ENCODE results near the gene MME. TPM values are rescaled to one million over a fixed set of nuclear protein-coding genes. Genes with fewer than 3 reads are reported as not detected.
A peak's percentile ranks its signal among the peaks of the same experiment; 100 is the strongest.

The MME gene
- total RNA-seq (2021; fragmentation: NEBNext Ultra II Directional; extraction: Animal tissue kit (Norgen Biotek cat#: 25700)) (36.0 and 39.6 TPM in 2 replicates), polyA plus RNA-seq (2011; rRNA removed) (5.0 and 5.4 TPM in 2 replicates), polyA minus RNA-seq (2011; rRNA and poly(A)+ RNA removed) (45.3 and 47.7 TPM in 2 replicates)
- polyA plus RNA-seq (2011; cell fraction: cytosol; rRNA removed): 5.7 TPM
- polyA plus RNA-seq (2011; cell fraction: nucleus; rRNA removed): 20.5 TPM
- polyA plus RNA-seq (2012, experiment 1 of 2): 13.4 to 20.7 TPM (median 19.0 TPM) in 4 replicates
- 0.72 TPM for polyA plus RNA-seq (2012, experiment 2 of 2)
- 32.4 TPM for polyA plus RNA-seq (2013, experiment 1 of 2)
- 32.4 TPM for polyA plus RNA-seq (2013, experiment 2 of 2)
- 13.1 TPM for polyA minus RNA-seq (2011; cell fraction: cytosol; rRNA and poly(A)+ RNA removed)
- polyA minus RNA-seq (2011; cell fraction: nucleus; rRNA and poly(A)+ RNA removed): 36.8 TPM
- long read RNA-seq, experiment 1, full-length matches to known transcripts: 5 of 23 reads
- long read RNA-seq, experiment 1, partial matches to known transcripts: 6 of 23 reads
- long read RNA-seq, experiment 1, other reads (novel, unspliced or antisense): 12 of 23 reads
- long read RNA-seq, experiment 2, full-length matches to known transcripts: 4 of 15 reads
- long read RNA-seq, experiment 2, partial matches to known transcripts: 8 of 15 reads
- long read RNA-seq, experiment 2, other reads (novel, unspliced or antisense): 3 of 15 reads

GRCh38 chr3:155079746-155080487 is at the start of gene MME:
Gene MME (plus strand): TSS chr3:155080319. CDS start chr3:155084168, 3,849 bp downstream.
- POLR2A ChIA-PET (ENCODE audit: partially characterized antibody): interaction anchor here (1.5 kb wide), 1 partner anchor 24 kb away, joined by 4 read pairs; no protein-coding TSS in a partner anchor
- no peak for TF ChIP-seq EZH2 (IDR thresholded peaks at IDR 0.05; ENCODE audit: low read depth, low read length, severe bottlenecking)
- TF ChIP-seq, protein P1, sequence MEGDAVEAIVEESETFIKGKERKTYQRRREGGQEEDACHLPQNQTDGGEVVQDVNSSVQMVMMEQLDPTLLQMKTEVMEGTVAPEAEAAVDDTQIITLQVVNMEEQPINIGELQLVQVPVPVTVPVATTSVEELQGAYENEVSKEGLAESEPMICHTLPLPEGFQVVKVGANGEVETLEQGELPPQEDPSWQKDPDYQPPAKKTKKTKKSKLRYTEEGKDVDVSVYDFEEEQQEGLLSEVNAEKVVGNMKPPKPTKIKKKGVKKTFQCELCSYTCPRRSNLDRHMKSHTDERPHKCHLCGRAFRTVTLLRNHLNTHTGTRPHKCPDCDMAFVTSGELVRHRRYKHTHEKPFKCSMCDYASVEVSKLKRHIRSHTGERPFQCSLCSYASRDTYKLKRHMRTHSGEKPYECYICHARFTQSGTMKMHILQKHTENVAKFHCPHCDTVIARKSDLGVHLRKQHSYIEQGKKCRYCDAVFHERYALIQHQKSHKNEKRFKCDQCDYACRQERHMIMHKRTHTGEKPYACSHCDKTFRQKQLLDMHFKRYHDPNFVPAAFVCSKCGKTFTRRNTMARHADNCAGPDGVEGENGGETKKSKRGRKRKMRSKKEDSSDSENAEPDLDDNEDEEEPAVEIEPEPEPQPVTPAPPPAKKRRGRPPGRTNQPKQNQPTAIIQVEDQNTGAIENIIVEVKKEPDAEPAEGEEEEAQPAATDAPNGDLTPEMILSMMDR (IDR thresholded peaks at IDR 0.05; ENCODE audit: control extremely low read depth in 1 of 3, insufficient read depth in 1 of 3, low read depth in 1 of 3, low read length in 3 of 3): no peak
- TF ChIP-seq CBX8 (IDR thresholded peaks at IDR 0.05; ENCODE audit: borderline replicate concordance, low read depth, low read length): no peak
- no peak for TF ChIP-seq CHD1 (IDR thresholded peaks at IDR 0.05; ENCODE audit: low read depth, low read length)
- TF ChIP-seq ASH2L (IDR thresholded peaks at IDR 0.05; ENCODE audit: low read length): peak; percentile 95

More at GRCh38 chr3:155079746-155080487, at the start of gene MME:
- CTCF ChIA-PET (ENCODE audit: partially characterized antibody): interaction anchor here (0.9 to 2.2 kb wide), 8 partner anchors 11 to 243 kb away, joined by 3 to 5 read pairs (median 4); no protein-coding TSS in a partner anchor
- peak within 1 kb of the TSS; percentile 89; the same call in 1 of the 2 replicates for H3K18ac ChIP-seq (ENCODE audit: extremely low read depth, low read length)
- H3K9ac ChIP-seq (replicated peaks in 1 of 4; ENCODE audit: extremely low read depth in 1 of 4, low read depth in 3 of 4, low read length in 3 of 4): peak within 1 kb of the TSS; percentile 44 to 89 (median 58)
- no peaks in the 10 kb centered on the region for H3K79me1 ChIP-seq (ENCODE audit: low read depth, low read length)
- 0 out of 4 replicates have a peak, but pooled peaks cover 0 to 2% of the 10 kb centered on the region in 2 experiments for H3K9me3 ChIP-seq (ENCODE audit: insufficient read depth in 2 of 2, low read depth in 1 of 2, low read length in 1 of 2)
- peaks cover 10% of the 10 kb centered on the region; the same call in 1 of the 2 replicates for H3K23me2 ChIP-seq (ENCODE audit: low read depth, low read length)
- no peak within 1 kb of the TSS for H2BK20ac ChIP-seq (ENCODE audit: low read length)
- peak within 1 kb of the TSS; percentile 81; the same call in 1 of the 2 replicates for H4K8ac ChIP-seq (ENCODE audit: extremely low read depth, insufficient read depth, low read length)
- H3K56ac ChIP-seq (replicated peaks; ENCODE audit: insufficient read length, low read depth, low read length): peak within 1 kb of the TSS; percentile 70
- peak within 1 kb of the TSS; percentile 69; the same call in 1 of the 2 replicates for H2BK5ac ChIP-seq (ENCODE audit: low read depth, low read length)
- H3K4me1 ChIP-seq (replicated peaks in 1 of 4; ENCODE audit: control insufficient read depth in 3 of 4, insufficient read depth in 4 of 4, low read length in 3 of 4): peaks cover 0 to 5% (median 1%) of the 10 kb centered on the region in 4 experiments; a peak in 3 of 7 replicates
- peaks cover 0 to 6% of the 10 kb centered on the region in 2 experiments; a peak in 1 of 4 replicates for H3K79me2 ChIP-seq (ENCODE audit: control insufficient read depth in 1 of 2, insufficient read depth in 2 of 2, low read length in 2 of 2)
- H3K23ac ChIP-seq (ENCODE audit: insufficient read length): no peak within 1 kb of the TSS
- H2AK5ac ChIP-seq (ENCODE audit: low read depth, low read length): no peak within 1 kb of the TSS
- no peak within 1 kb of the TSS for H3K27ac ChIP-seq (ENCODE audit: low read depth, low read length)
- FAIRE-seq (peak; percentile 78), DNase-seq (ENCODE audit: low read depth in 1 of 2, low spot score in 2 of 2) (peak; percentile 77 to 84)
- H2AFZ ChIP-seq (ENCODE audit: low read length): peak within 1 kb of the TSS; percentile 98
- H2BK12ac ChIP-seq (ENCODE audit: low read depth, low read length): peak within 1 kb of the TSS; percentile 3; the same call in 1 of the 2 replicates
- H3K27me3 ChIP-seq (replicated peaks in 1 of 4; ENCODE audit: control insufficient read depth in 3 of 4, extremely low read depth in 1 of 4, insufficient read depth in 3 of 4, low read length in 3 of 4): peaks cover 0 to 11% (median under 1%) of the 10 kb centered on the region in 4 experiments; a peak in 2 of 7 replicates
- H4K5ac ChIP-seq (ENCODE audit: insufficient read length, low read depth, low read length): peak within 1 kb of the TSS; percentile 70
- peak within 1 kb of the TSS; percentile 77 for H4K91ac ChIP-seq (replicated peaks; ENCODE audit: insufficient read length, low read length)
- 1% methylated on average over 47 of the region's 51 CpGs; no CpG with 5 or more reads in 1 of the 2 experiments for WGBS, 2 experiments (ENCODE audit: extremely low coverage in 1 of 2, insufficient coverage in 1 of 2, insufficient read length in 1 of 2, insufficient replicate concordance in 2 of 2, low coverage in 1 of 2, low lambda C conversion rate in 2 of 2, missing lambda C conversion rate in 1 of 2)
- H4K20me1 ChIP-seq (replicated peaks in 1 of 2; ENCODE audit: control insufficient read depth in 1 of 2, insufficient read depth in 2 of 2, low read length in 2 of 2): no peaks in the 10 kb centered on the region
- peak within 1 kb of the TSS; percentile 90 to 98 for H3K4me2 ChIP-seq (ENCODE audit: insufficient read depth in 1 of 2, low read depth in 2 of 2, low read length in 2 of 2)
- peak within 1 kb of the TSS; percentile 81 to 90 (median 87) for H3K4me3 ChIP-seq (ENCODE audit: extremely low read depth in 1 of 4, insufficient read depth in 2 of 4, low read depth in 3 of 4, low read length in 4 of 4)
- H3K14ac ChIP-seq (ENCODE audit: insufficient read length): no peak within 1 kb of the TSS
- no peak within 1 kb of the TSS for H2BK15ac ChIP-seq (ENCODE audit: low read length)
- H2BK120ac ChIP-seq (replicated peaks; ENCODE audit: low read depth, low read length): peak within 1 kb of the TSS; percentile 3
- peaks cover 0 to 7% (median 0%) of the 10 kb centered on the region in 4 experiments; a peak in 1 of 8 replicates for H3K36me3 ChIP-seq (ENCODE audit: control insufficient read depth in 2 of 4, insufficient read depth in 4 of 4, low read length in 3 of 4)
- H3K4ac ChIP-seq (replicated peaks; ENCODE audit: insufficient read length, low read depth, low read length): no peak within 1 kb of the TSS

Measured in H1 (cell line).